PC-9 (cell line): ENCODE data around the gene UBE2H. TPM values are rescaled to one million over a fixed set of nuclear protein-coding genes. Genes with fewer than 3 reads are reported as not detected.

Source experiments
- BruUV-seq: library from RNA; stranded (reverse); fragments of 400-500 nt; replicated peaks from 2 replicates; lab custom pipeline; 2021; lab: Mats Ljungman, UMichigan
- CTCF ChIA-PET: fragments of 300-600 bp; sonication (Branson Sonifier 250); formaldehyde crosslinking; loops from one replicate; lab custom pipeline; 2022; ENCODE audit warnings: antibody characterized with exemption; lab: Charles Lee
- POLR2A ChIA-PET: fragments of 300-600 bp; sonication (Branson Sonifier 250); formaldehyde crosslinking; loops from one replicate; lab custom pipeline; 2022; ENCODE audit warnings: antibody characterized with exemption; ENCODE audit not compliant: unreplicated experiment; lab: Charles Lee
- DNase-seq, 2 experiments: peaks; one replicate each; pipeline versions ENCODE4 v3.0.0 to v3.0.0-alpha.2; 2015 to 2022; ENCODE audit warnings: mixed read lengths in 1 of 2
- H2AFZ ChIP-seq: fragments of 200-600 bp; sonication (generic); 2 replicates; pipeline ENCODE4 v1.8.1; 2017; ENCODE audit warnings: antibody characterized with exemption
- H3F3A ChIP-seq: fragments of 200-600 bp; sonication (generic); 2 replicates; pipeline ENCODE4 v1.8.1; 2017; ENCODE audit warnings: antibody characterized with exemption, mild to moderate bottlenecking, low read depth; ENCODE audit not compliant: insufficient read depth
- H3K27ac ChIP-seq: fragments of 200-600 bp; sonication (generic); 2 replicates; pipeline ENCODE4 v1.6.1; 2016; ENCODE audit warnings: mixed run types
- H3K27me3 ChIP-seq: fragments of 200-600 bp; sonication (generic); 2 replicates; pipeline ENCODE4 v1.6.1; 2016; ENCODE audit warnings: low read depth, mixed run types; ENCODE audit not compliant: insufficient read depth
- H3K36me3 ChIP-seq: fragments of 200-600 bp; sonication (generic); 2 replicates; pipeline ENCODE4 v1.6.1; 2016; ENCODE audit warnings: low read depth, mixed run types
- H3K4me1 ChIP-seq: fragments of 200-600 bp; sonication (generic); replicated peaks from 2 replicates; pipeline ENCODE4 v1.6.1; 2016; ENCODE audit warnings: mixed run types; ENCODE audit not compliant: insufficient read depth
- H3K4me2 ChIP-seq: fragments of 200-600 bp; sonication (generic); 2 replicates; pipeline ENCODE4 v1.6.1; 2017; ENCODE audit warnings: mixed run types
- H3K4me3 ChIP-seq: fragments of 200-600 bp; sonication (generic); 2 replicates; pipeline ENCODE4 v1.6.1; 2016; ENCODE audit warnings: mixed run types
- H3K79me2 ChIP-seq: fragments of 200-600 bp; sonication (generic); 2 replicates; pipeline ENCODE4 v1.6.1; 2017; ENCODE audit warnings: low read depth, mixed run types
- H3K9me2 ChIP-seq: fragments of 200-600 bp; sonication (generic); 2 replicates; pipeline ENCODE4 v1.8.1; 2017; ENCODE audit warnings: mild to moderate bottlenecking; ENCODE audit not compliant: insufficient read depth
- H3K9me3 ChIP-seq: fragments of 200-600 bp; sonication (generic); 2 replicates; pipeline ENCODE4 v1.8.1; 2016; ENCODE audit warnings: low read depth; ENCODE audit not compliant: insufficient read depth
- H4K20me1 ChIP-seq: fragments of 200-600 bp; sonication (generic); 2 replicates; pipeline ENCODE4 v1.8.1; 2017; ENCODE audit not compliant: insufficient read depth
- CTCF ChIP-seq: fragments of 200-600 bp; sonication (generic); conservative IDR thresholded peaks from 2 replicates; pipeline ENCODE4 v1.6.1; 2017; ENCODE audit warnings: mixed run types, antibody characterized with exemption, mild to moderate bottlenecking, moderate library complexity
- EZH2 ChIP-seq: fragments of 200-600 bp; sonication (generic); IDR thresholded peaks from 2 replicates; pipeline ENCODE4 v1.8.0; 2017; ENCODE audit warnings: antibody characterized with exemption, low read depth
- intact Hi-C: fragments of 100-400 bp; cut with micrococcal nuclease; formaldehyde crosslinking; loops from one replicate; pipeline ENCODE4 v1.10.0; 2022; ENCODE audit not compliant: unreplicated experiment
- total RNA-seq: library from RNA; stranded (reverse); gene quantifications from 2 replicates; pipeline ENCODE4 v1.2.3, GENCODE V29; 2021

The UBE2H gene
- total RNA-seq, 1 experiment from 2014 or later: 211 TPM

- BruUV-seq: no TSS peak
- H3K4me2 ChIP-seq: no peak overlapping the region
- H3K9me2 ChIP-seq: 0 out of 2 replicates have a peak, but pooled peaks cover 3% of the 10 kb centered on the region
- no peaks in the 10 kb centered on the region for H3K27me3 ChIP-seq
- ChIA-PET CTCF (no interaction called here), POLR2A (interaction anchor here (0.6 kb wide), 1 partner anchor 108 kb away, joined by 3 read pairs; no protein-coding TSS in a partner anchor)
- peaks cover 14% of the 10 kb centered on the region for H3K4me1 ChIP-seq
- peaks cover 17% of the 10 kb centered on the region for H3K36me3 ChIP-seq
- H3K79me2 ChIP-seq: peaks cover 96% of the 10 kb centered on the region
- no peak for DNase-seq
- H4K20me1 ChIP-seq: peaks cover 34% of the 10 kb centered on the region
- H2AFZ ChIP-seq: no peak overlapping the region
- intact Hi-C loops: no loop called here
- H3K4me3 ChIP-seq: no peak overlapping the region
- peaks cover 10% of the 10 kb centered on the region; the same call in 1 of the 2 replicates for H3F3A ChIP-seq
- no peak for TF ChIP-seq CTCF
- H3K27ac ChIP-seq: no peak overlapping the region
- H3K9me3 ChIP-seq: no peaks in the 10 kb centered on the region
Observed at GRCh38 chr7:129907122-129907736, 45.5 kb downstream of the UBE2H start.

- Histone ChIP-seq H3K27ac (no peak overlapping the region), H4K20me1 (peaks cover 31% of the 10 kb centered on the region), H2AFZ (no peak overlapping the region), H3K27me3 (no peaks in the 10 kb centered on the region), H3K9me3 (no peaks in the 10 kb centered on the region), H3K9me2 (0 out of 2 replicates have a peak, but pooled peaks cover 3% of the 10 kb centered on the region), H3K4me3 (no peak overlapping the region), H3K36me3 (peaks cover 11% of the 10 kb centered on the region), H3F3A (peaks cover 10% of the 10 kb centered on the region; the same call in 1 of the 2 replicates), H3K79me2 (peaks cover 94% of the 10 kb centered on the region), H3K4me1 (peaks cover 9% of the 10 kb centered on the region), H3K4me2 (no peak overlapping the region)
- ChIA-PET POLR2A (interaction anchor here (0.6 kb wide), 1 partner anchor 108 kb away, joined by 3 read pairs; no protein-coding TSS in a partner anchor), CTCF (no interaction called here)
- TF ChIP-seq EZH2 (no peak), CTCF (no peak)
- DNase-seq: no peak
- intact Hi-C loops: no loop called here
- BruUV-seq: no TSS peak
Observed at GRCh38 chr7:129906700-129907099, 46.1 kb downstream of the UBE2H start.

- Histone ChIP-seq H3K9me3 (no peaks in the 10 kb centered on the region), H4K20me1 (peaks cover 29% of the 10 kb centered on the region), H3K27ac (no peak overlapping the region), H3F3A (peaks cover 18% of the 10 kb centered on the region), H3K36me3 (peaks cover 15% of the 10 kb centered on the region; the same call in 1 of the 2 replicates), H3K4me1 (no peaks in the 10 kb centered on the region), H3K4me3 (no peak overlapping the region), H2AFZ (no peak overlapping the region), H3K79me2 (peaks cover 74% of the 10 kb centered on the region), H3K4me2 (no peak overlapping the region), H3K27me3 (no peaks in the 10 kb centered on the region), H3K9me2 (0 out of 2 replicates have a peak, but pooled peaks cover 3% of the 10 kb centered on the region)
- POLR2A ChIA-PET: no interaction called here
- DNase-seq: no peak
- TF ChIP-seq EZH2: no peak
- TF ChIP-seq CTCF: no peak
- intact Hi-C loops: no loop called here
- CTCF ChIA-PET: no interaction called here
- BruUV-seq: no TSS peak
Observed at GRCh38 chr7:129903935-129904334, 48.8 kb downstream of the UBE2H start.
